Heart left ventricle (tissue), 16 donors: ENCODE data around the gene NAPB. TPM values are rescaled to one million over a fixed set of nuclear protein-coding genes. Genes with fewer than 3 reads are reported as not detected.

Source experiments
- ATAC-seq, 4 donors: fragments of 200-7000 bp; cut with Tn5 transposase; one replicate each; pipeline ENCODE4 v1.9.1; 2020 to 2022; ENCODE audit warnings: moderate library complexity in 4 of 4, mild to moderate bottlenecking in 3 of 4, moderate number of reproducible peaks in 1 of 4
- DNase-seq, 5 donors: peaks; one replicate each; pipeline ENCODE4 v3.0.0-alpha.2; 2020
- H3K27ac ChIP-seq, 12 donors: fragments of 200-600 bp; sonication (generic) in 4 of 12; one replicate each; pipeline versions ENCODE4 v1.5.0 to v1.8.0; 2016 to 2022; ENCODE audit warnings: mild to moderate bottlenecking in 2 of 12
- H3K27me3 ChIP-seq, 9 donors: fragments of 200-600 bp; sonication (generic) in 2 of 9; one replicate each; pipeline versions ENCODE4 v1.5.1 to v1.8.0; 2016 to 2022; ENCODE audit warnings: mild to moderate bottlenecking in 3 of 9
- H3K36me3 ChIP-seq, 9 donors: fragments of 200-600 bp; sonication (generic) in 2 of 9; one replicate each; pipeline versions ENCODE4 v1.5.0 to v1.8.0; 2018 to 2022; ENCODE audit warnings: mild to moderate bottlenecking in 2 of 9
- H3K4me1 ChIP-seq, 12 donors: fragments of 200-600 bp; sonication (generic) in 4 of 12; one replicate each; pipeline versions ENCODE4 v1.5.0 to v1.8.0; 2016 to 2022; ENCODE audit warnings: mild to moderate bottlenecking in 3 of 12
- H3K4me3 ChIP-seq, 12 donors: fragments of 200-600 bp; sonication (generic) in 4 of 12; one replicate each; pipeline versions ENCODE4 v1.5.0 to v1.8.0; 2017 to 2022; ENCODE audit warnings: mild to moderate bottlenecking in 9 of 12, moderate library complexity in 4 of 12
- H3K9me3 ChIP-seq, 12 donors: fragments of 200-600 bp; sonication (generic) in 4 of 12; one replicate each; pipeline versions ENCODE4 v1.5.0 to v1.8.0; 2016 to 2022; ENCODE audit warnings: mild to moderate bottlenecking in 1 of 12
- POLR2A ChIP-seq, 2 donors: fragments of 450-650 bp; IDR thresholded peaks; one replicate each; pipeline ENCODE4 v1.6.1; 2017; ENCODE audit warnings: antibody characterized with exemption in 2 of 2, mild to moderate bottlenecking in 2 of 2, moderate library complexity in 2 of 2
- WGBS, 4 donors: extraction: QIAGEN DNeasy Blood & Tissue Kit in 2 of 4; methylation state at CpG; one replicate each; pipeline versions ENCODE4 v1.1.5 to v1.1.7; 2013 to 2018; 5-methylcytosine and 5-hydroxymethylcytosine counted together
- intact Hi-C, 10 donors: fragments of 100-400 bp; cut with DNase I; formaldehyde crosslinking; loops; one replicate each; pipeline versions ENCODE4 v1.11.1 to v1.14.2; 2022
- polyA plus RNA-seq, 2 donors: library from polyadenylated mRNA; stranded (reverse); fragments of 200-250 nt; gene quantifications; one replicate each; pipeline ENCODE4 v1.2.3, GENCODE V29; 2013
- total RNA-seq, 9 donors: library from RNA; depleted of rRNA in 2 of 9; stranded (reverse); fragments of >200 nt in 2 of 9; fragmentation: NEBNext Ultra II Directional in 3 of 9; extraction: Animal tissue kit (Norgen Biotek cat#: 25700) in 3 of 9; gene quantifications; one replicate each; pipeline versions ENCODE4 v1.1.0 to v1.2.4, GENCODE V29; 2016 to 2023
- TF ChIP-seq, protein P1 (sequence below), 12 donors: fragments of 200-600 bp; sonication (generic) in 4 of 12; IDR thresholded peaks; one replicate each; pipeline versions ENCODE4 v1.5.0 to v1.8.0; 2018 to 2022; ENCODE audit warnings: antibody characterized with exemption in 12 of 12, mild to moderate bottlenecking in 5 of 12
- donor health status: ischemic (EF 13 %, LVEDD 7.1; RV severe dilation, severe dysfunction).
- donor health status: healthy with polysubstance abuse.
- donor health status: DM: no; HTN: yes; CAD: no.
- donor health status: DM: no; HTN: no; CAD: no.
- donor health status: ischemic (EF 25% LVEDD 6.9; RV normal size, moderate dysfunction).
- donor health status: ischemic (EF 25% LVEDD 5.7; RV mildly dilated, moderate dysfunction).
- donor health status: healthy.
- donor health status: DM: yes; HTN: yes; CAD: no.
- donor health status: ischemic (EF 35%, LVEDD 5.7; RV mildly dilated, moderate dysfunction).
- donor health status: nonischemic (EF 11% LVEDD 7.7; RV severe dilation, severe dysfunction).
- donor health status: DM: yes; HTN: yes; CAD: no.
- donor health status: PGD.
- donor health status: ischemic (EF 29% LVEDD 5.4; RV normal size, mild dysfunction).
- donor health status: nonischemic (EF 23%, LVEDD 6.1; RV moderate dilation, normal function).

NAPB gene
- total and polyA plus RNA-seq, 11 donors: 2.8 to 8.4 (median 4.7) TPM

GRCh38 chr20:23434521-23435313 is 13.4 kb upstream of the NAPB start:
- TF ChIP-seq, protein P1, sequence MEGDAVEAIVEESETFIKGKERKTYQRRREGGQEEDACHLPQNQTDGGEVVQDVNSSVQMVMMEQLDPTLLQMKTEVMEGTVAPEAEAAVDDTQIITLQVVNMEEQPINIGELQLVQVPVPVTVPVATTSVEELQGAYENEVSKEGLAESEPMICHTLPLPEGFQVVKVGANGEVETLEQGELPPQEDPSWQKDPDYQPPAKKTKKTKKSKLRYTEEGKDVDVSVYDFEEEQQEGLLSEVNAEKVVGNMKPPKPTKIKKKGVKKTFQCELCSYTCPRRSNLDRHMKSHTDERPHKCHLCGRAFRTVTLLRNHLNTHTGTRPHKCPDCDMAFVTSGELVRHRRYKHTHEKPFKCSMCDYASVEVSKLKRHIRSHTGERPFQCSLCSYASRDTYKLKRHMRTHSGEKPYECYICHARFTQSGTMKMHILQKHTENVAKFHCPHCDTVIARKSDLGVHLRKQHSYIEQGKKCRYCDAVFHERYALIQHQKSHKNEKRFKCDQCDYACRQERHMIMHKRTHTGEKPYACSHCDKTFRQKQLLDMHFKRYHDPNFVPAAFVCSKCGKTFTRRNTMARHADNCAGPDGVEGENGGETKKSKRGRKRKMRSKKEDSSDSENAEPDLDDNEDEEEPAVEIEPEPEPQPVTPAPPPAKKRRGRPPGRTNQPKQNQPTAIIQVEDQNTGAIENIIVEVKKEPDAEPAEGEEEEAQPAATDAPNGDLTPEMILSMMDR (IDR thresholded peaks at IDR 0.05): no peak
- no peak for TF ChIP-seq POLR2A (IDR thresholded peaks at IDR 0.05)
- Histone ChIP-seq H3K4me1 (peaks cover 0 to 11% (median 0%) of the 10 kb centered on the region in 12 donors), H3K4me3 (no peak overlapping the region), H3K27me3 (no peaks in the 10 kb centered on the region), H3K27ac (no peak overlapping the region), H3K36me3 (no peaks in the 10 kb centered on the region), H3K9me3 (no peaks in the 10 kb centered on the region)
- WGBS, 4 donors: 85 to 92% (median 90%) methylated on average over 7 of the region's 7 CpGs
- intact Hi-C loops: no loop called here
- no peak for ATAC-seq
- no peak for DNase-seq

DNA sequence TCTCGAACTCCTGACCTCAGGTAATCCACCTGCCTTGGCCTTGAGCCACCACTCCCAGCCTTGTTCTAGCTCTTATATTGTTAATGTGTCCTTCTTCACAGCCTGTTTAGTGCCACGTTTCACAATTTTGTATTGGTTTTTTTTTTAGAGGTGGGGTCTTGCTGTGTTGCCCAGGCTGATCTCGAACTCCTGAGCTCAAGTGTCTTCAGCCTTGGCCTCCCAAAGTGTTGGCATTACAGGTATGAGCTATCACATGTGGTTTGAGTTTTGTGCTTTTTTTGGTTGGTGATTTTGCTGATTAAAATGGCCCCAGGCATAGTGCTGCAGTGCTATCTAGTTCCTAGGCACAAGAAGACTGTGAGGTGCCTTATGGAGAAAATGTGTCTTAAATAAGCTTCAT is 12.3 kb upstream of the NAPB start:
- H3K4me3 ChIP-seq: no peak overlapping the region
- ATAC-seq (no peak), DNase-seq (no peak)
- TF ChIP-seq, protein P1 (IDR thresholded peaks at IDR 0.05): no peak
- no peak for TF ChIP-seq POLR2A (IDR thresholded peaks at IDR 0.05)
- no peaks in the 10 kb centered on the region for H3K36me3 ChIP-seq
- H3K4me1 ChIP-seq: peaks cover 0 to 11% (median 0%) of the 10 kb centered on the region in 12 donors
- H3K27ac ChIP-seq: no peak overlapping the region
- intact Hi-C loops: no loop called here
- 81 to 89% (median 87%) methylated on average over 3 of the region's 3 CpGs for WGBS, 4 donors
- no peaks in the 10 kb centered on the region for H3K27me3 ChIP-seq
- no peaks in the 10 kb centered on the region for H3K9me3 ChIP-seq

DNA sequence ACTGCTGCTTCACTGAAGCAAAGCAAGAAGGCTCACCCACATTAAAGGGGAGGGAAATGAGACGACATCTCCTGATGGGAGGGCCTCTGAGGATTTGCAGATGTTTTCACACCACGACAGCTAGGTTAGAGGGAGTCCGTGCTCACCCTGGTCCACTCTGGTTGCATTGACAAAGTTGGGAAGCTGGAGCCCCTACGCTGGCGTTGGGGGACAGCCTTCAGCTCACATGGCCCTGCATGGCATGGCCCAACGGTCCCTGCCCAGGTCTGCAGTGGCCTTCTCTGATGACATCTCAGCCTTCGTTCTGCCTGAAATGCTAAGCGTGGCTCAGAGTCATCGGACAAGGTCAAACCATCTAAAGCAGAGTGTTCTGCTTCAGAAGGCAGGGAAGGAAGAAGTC is 3.8 kb upstream of the NAPB start:
- TF ChIP-seq POLR2A (IDR thresholded peaks at IDR 0.05): no peak
- TF ChIP-seq, protein P1 (IDR thresholded peaks at IDR 0.05): no peak
- 83 to 86% (median 84%) methylated on average over 6 to 9 of the region's 9 CpGs for WGBS, 4 donors
- Histone ChIP-seq H3K4me1 (peaks cover 0 to 7% (median 5%) of the 10 kb centered on the region in 12 donors), H3K27me3 (peaks cover 0 to 2% (median 0%) of the 10 kb centered on the region in 9 donors), H3K36me3 (no peaks in the 10 kb centered on the region), H3K27ac (no peak overlapping the region), H3K9me3 (no peaks in the 10 kb centered on the region), H3K4me3 (no peak overlapping the region)
- ATAC-seq: no peak
- intact Hi-C loops: loop anchor here in 1 of 10 donors (10.0 kb wide), 1 partner anchor 60 kb away; the partner anchor contains the start of gene GZF1
- no peak for DNase-seq
